HG03442 (cell line): ENCODE results near the gene TRIM32.

Experiments
- ATAC-seq: cut with Tn5 transposase; IDR thresholded peaks from one replicate; pipeline ENCODE4 v1.9.1; 2021; ENCODE audit warnings: mild to moderate bottlenecking, moderate library complexity; ENCODE audit not compliant: unreplicated experiment

Gene TRIM32

DNA sequence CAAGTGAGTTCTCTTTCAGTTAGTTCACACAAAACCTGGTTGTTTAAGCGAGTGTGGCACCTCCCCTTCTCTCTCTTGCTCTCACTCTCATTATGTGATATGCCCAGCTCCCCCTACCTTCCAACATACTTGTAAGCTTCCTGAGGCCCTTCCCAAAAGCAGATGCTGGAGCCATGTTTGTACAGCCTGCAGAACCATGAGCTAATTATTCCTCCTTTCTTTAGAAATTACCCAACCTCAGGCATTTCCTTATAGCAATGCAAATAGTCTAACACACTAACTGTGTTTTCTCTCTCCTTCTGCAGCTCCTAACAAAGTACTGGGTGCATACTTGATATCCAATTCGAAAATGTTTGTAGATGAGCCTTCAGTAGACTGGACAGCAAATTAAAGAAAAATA is 62.7 kb downstream of the TRIM32 start:
- no peak for ATAC-seq

DNA sequence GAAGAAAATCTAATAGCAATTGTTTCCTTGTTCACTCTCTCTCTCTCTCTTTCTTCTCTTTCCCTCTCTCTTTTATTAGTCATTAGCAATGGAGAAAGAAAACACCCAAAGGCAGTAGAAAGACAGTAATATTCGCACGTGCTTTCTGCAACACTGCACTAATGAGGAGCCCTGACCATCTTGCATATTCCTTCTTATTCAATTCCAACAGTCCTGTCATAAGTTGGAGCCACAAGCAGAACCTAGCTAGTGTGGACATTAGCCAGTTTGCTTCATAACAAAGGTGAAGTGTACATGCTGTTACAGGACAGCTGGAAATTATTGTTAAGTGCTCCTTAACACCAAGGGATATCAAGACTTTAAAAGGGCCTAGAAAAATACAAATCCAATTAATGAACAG is 63.4 kb downstream of the TRIM32 start:
- ATAC-seq: no peak
